ENCODE measurements around the gene FBXO28. TPM values are rescaled to one million over a fixed set of nuclear protein-coding genes. Genes with fewer than 3 reads are reported as not detected.
A peak's percentile ranks its signal among the peaks of the same experiment; 100 is the strongest.

FBXO28 gene
- total and polyA plus RNA-seq, 4 donors: 6.8 to 27.4 (median 17.8) TPM

GRCh38 chr1:224182057-224182865 is 68.3 kb downstream of the FBXO28 start:
- intact Hi-C loops (cut with DNase I): loop anchor here in 1 of 2 donors (5.0 kb wide), 1 partner anchor 65 kb away; no protein-coding TSS in a partner anchor

GRCh38 chr1:224182866-224183590 is 69.1 kb downstream of the FBXO28 start, which contains the start of gene DEGS1:
DEGS1 (plus strand) TSS chr1:224183240; CDS start chr1:224183337, 97 bp downstream.
- Histone ChIP-seq H3K4me3 (ENCODE audit: low read length in 2 of 2) (peak within 1 kb of the TSS; percentile 78 to 96), H3K36me3 (ENCODE audit: control insufficient read depth in 1 of 2, insufficient read depth in 2 of 2, low read length in 1 of 2) (no peaks in the 10 kb centered on the region), H3K27ac (ENCODE audit: low read depth in 1 of 2, low read length in 2 of 2) (peak within 1 kb of the TSS; percentile 88 to 96), H3K9me3 (ENCODE audit: control insufficient read depth, low read length) (no peaks in the 10 kb centered on the region), H3K4me1 (ENCODE audit: control insufficient read depth in 1 of 2, insufficient read depth in 2 of 2, low read length in 2 of 2) (no peaks in the 10 kb centered on the region), H3K27me3 (ENCODE audit: control insufficient read depth in 1 of 2, insufficient read depth in 2 of 2, low read length in 1 of 2) (no peaks in the 10 kb centered on the region)
- intact Hi-C loops (cut with DNase I): loop anchor here in 1 of 2 donors (5.0 kb wide), 1 partner anchor 66 kb away; no protein-coding TSS in a partner anchor
- ATAC-seq (ENCODE audit: low FRiP score) (peak; percentile 96), DNase-seq (peak; percentile 86 to 93)
- WGBS, 2 donors: 0 to 1% methylated on average over 82 to 94 of the region's 94 CpGs

More at GRCh38 chr1:224182057-224182865, 68.3 kb downstream of the FBXO28 start:
- DNase-seq (no peak), ATAC-seq (ENCODE audit: low FRiP score) (no peak)
- H3K4me1 ChIP-seq (ENCODE audit: control insufficient read depth in 1 of 2, insufficient read depth in 2 of 2, low read length in 2 of 2): no peaks in the 10 kb centered on the region
- no peaks in the 10 kb centered on the region for H3K9me3 ChIP-seq (ENCODE audit: control insufficient read depth, low read length)
- no peaks in the 10 kb centered on the region for H3K36me3 ChIP-seq (ENCODE audit: control insufficient read depth in 1 of 2, insufficient read depth in 2 of 2, low read length in 1 of 2)
- H3K27me3 ChIP-seq (ENCODE audit: control insufficient read depth in 1 of 2, insufficient read depth in 2 of 2, low read length in 1 of 2): no peaks in the 10 kb centered on the region
- peak overlapping the region; percentile 78 to 96 for H3K4me3 ChIP-seq (ENCODE audit: low read length in 2 of 2)
- peak overlapping the region; percentile 34 to 88 for H3K27ac ChIP-seq (ENCODE audit: low read depth in 1 of 2, low read length in 2 of 2)
- WGBS, 2 donors: 74 to 75% methylated on average over 22 of the region's 22 CpGs

GRCh38 chr1:224183591-224184312 is 69.8 kb downstream of the FBXO28 start:
- intact Hi-C loops (cut with DNase I): loop anchor here in 1 of 2 donors (5.0 kb wide), 1 partner anchor 66 kb away; no protein-coding TSS in a partner anchor
- 0% methylated on average over 43 to 53 of the region's 53 CpGs for WGBS, 2 donors
- no peaks in the 10 kb centered on the region for H3K9me3 ChIP-seq (ENCODE audit: control insufficient read depth, low read length)

GRCh38 chr1:224185208-224185607 is 71.3 kb downstream of the FBXO28 start:
- WGBS, 2 donors: 88 to 89% methylated on average over 8 of the region's 8 CpGs
- intact Hi-C loops (cut with DNase I): no loop called here
- H3K36me3 ChIP-seq (ENCODE audit: control insufficient read depth in 1 of 2, insufficient read depth in 2 of 2, low read length in 1 of 2): no peaks in the 10 kb centered on the region
- H3K27ac ChIP-seq (ENCODE audit: low read depth in 1 of 2, low read length in 2 of 2): no peak overlapping the region
- H3K27me3 ChIP-seq (ENCODE audit: control insufficient read depth in 1 of 2, insufficient read depth in 2 of 2, low read length in 1 of 2): no peaks in the 10 kb centered on the region
- H3K4me3 ChIP-seq (ENCODE audit: low read length in 2 of 2): no peak overlapping the region
- H3K9me3 ChIP-seq (ENCODE audit: control insufficient read depth, low read length): no peaks in the 10 kb centered on the region
- ATAC-seq (ENCODE audit: low FRiP score): no peak
- DNase-seq: no peak
- H3K4me1 ChIP-seq (ENCODE audit: control insufficient read depth in 1 of 2, insufficient read depth in 2 of 2, low read length in 2 of 2): no peaks in the 10 kb centered on the region

More at GRCh38 chr1:224183591-224184312, 69.8 kb downstream of the FBXO28 start:
- DNase-seq (peak; percentile 76 to 88), ATAC-seq (ENCODE audit: low FRiP score) (peak; percentile 87)
- Histone ChIP-seq H3K27ac (ENCODE audit: low read depth in 1 of 2, low read length in 2 of 2) (peak overlapping the region; percentile 88 to 96), H3K36me3 (ENCODE audit: control insufficient read depth in 1 of 2, insufficient read depth in 2 of 2, low read length in 1 of 2) (no peaks in the 10 kb centered on the region), H3K4me3 (ENCODE audit: low read length in 2 of 2) (peak overlapping the region; percentile 78 to 96), H3K27me3 (ENCODE audit: control insufficient read depth in 1 of 2, insufficient read depth in 2 of 2, low read length in 1 of 2) (no peaks in the 10 kb centered on the region), H3K4me1 (ENCODE audit: control insufficient read depth in 1 of 2, insufficient read depth in 2 of 2, low read length in 2 of 2) (no peaks in the 10 kb centered on the region)

- intact Hi-C loops (cut with DNase I): no loop called here
- WGBS, 2 donors: 97 to 99% methylated on average over 2 of the region's 2 CpGs
- peaks cover 0 to 4% of the 10 kb centered on the region in 2 donors for H3K36me3 ChIP-seq (ENCODE audit: control insufficient read depth in 1 of 2, insufficient read depth in 2 of 2, low read length in 1 of 2)
- H3K4me3 ChIP-seq (ENCODE audit: low read length in 2 of 2): no peak overlapping the region
- ATAC-seq (ENCODE audit: low FRiP score): no peak
- no peak overlapping the region for H3K27ac ChIP-seq (ENCODE audit: low read depth in 1 of 2, low read length in 2 of 2)
- no peak for DNase-seq
- H3K4me1 ChIP-seq (ENCODE audit: control insufficient read depth in 1 of 2, insufficient read depth in 2 of 2, low read length in 2 of 2): no peaks in the 10 kb centered on the region
- H3K27me3 ChIP-seq (ENCODE audit: control insufficient read depth in 1 of 2, insufficient read depth in 2 of 2, low read length in 1 of 2): no peaks in the 10 kb centered on the region
- no peaks in the 10 kb centered on the region for H3K9me3 ChIP-seq (ENCODE audit: control insufficient read depth, low read length)
These were observed 74.4 kb downstream of the FBXO28 start for GRCh38 chr1:224188286-224188685.

- Histone ChIP-seq H3K36me3 (ENCODE audit: control insufficient read depth in 1 of 2, insufficient read depth in 2 of 2, low read length in 1 of 2) (peaks cover 3 to 7% of the 10 kb centered on the region in 2 donors), H3K27me3 (ENCODE audit: control insufficient read depth in 1 of 2, insufficient read depth in 2 of 2, low read length in 1 of 2) (no peaks in the 10 kb centered on the region), H3K4me3 (ENCODE audit: low read length in 2 of 2) (no peak overlapping the region), H3K4me1 (ENCODE audit: control insufficient read depth in 1 of 2, insufficient read depth in 2 of 2, low read length in 2 of 2) (no peaks in the 10 kb centered on the region), H3K27ac (ENCODE audit: low read depth in 1 of 2, low read length in 2 of 2) (no peak overlapping the region), H3K9me3 (ENCODE audit: control insufficient read depth, low read length) (no peaks in the 10 kb centered on the region)
- ATAC-seq (ENCODE audit: low FRiP score): no peak
- no peak for DNase-seq
- WGBS, 2 donors: 91 to 93% methylated on average over 7 of the region's 7 CpGs
- intact Hi-C loops (cut with DNase I): no loop called here
These were observed 75.7 kb downstream of the FBXO28 start for GRCh38 chr1:224189561-224189960.

GRCh38 chr1:224192082-224192788 is 78.3 kb downstream of the FBXO28 start:
- Histone ChIP-seq H3K9me3 (ENCODE audit: control insufficient read depth, low read length) (no peaks in the 10 kb centered on the region), H3K4me1 (ENCODE audit: control insufficient read depth in 1 of 2, insufficient read depth in 2 of 2, low read length in 2 of 2) (no peaks in the 10 kb centered on the region), H3K27me3 (ENCODE audit: control insufficient read depth in 1 of 2, insufficient read depth in 2 of 2, low read length in 1 of 2) (no peaks in the 10 kb centered on the region), H3K4me3 (ENCODE audit: low read length in 2 of 2) (no peak overlapping the region), H3K36me3 (ENCODE audit: control insufficient read depth in 1 of 2, insufficient read depth in 2 of 2, low read length in 1 of 2) (peaks cover 3 to 7% of the 10 kb centered on the region in 2 donors), H3K27ac (ENCODE audit: low read depth in 1 of 2, low read length in 2 of 2) (no peak overlapping the region)
- 68 to 72% methylated on average over 5 of the region's 5 CpGs for WGBS, 2 donors
- ATAC-seq (ENCODE audit: low FRiP score) (no peak), DNase-seq (no peak)
- intact Hi-C loops (cut with DNase I): no loop called here

Data from aorta (tissue), 5 donors.